Measurements from ENCODE around the gene FIBCD1. TPM values are rescaled to one million over a fixed set of nuclear protein-coding genes. Genes with fewer than 3 reads are reported as not detected.
"Not testable (repeated sequence)": the region's sequence is repeated elsewhere in the genome, so short reads cannot be mapped to it uniquely, and the experiment has no call there.

Gene FIBCD1
- polyA plus RNA-seq, 1 donor: not detected

GRCh38 chr9:130973686-130974281, 34.7 kb upstream of the FIBCD1 start:
- no peak for DNase-seq (ENCODE audit: low read depth)

GRCh38 chr9:130972957-130973685, 34.1 kb upstream of the FIBCD1 start:
- DNase-seq (ENCODE audit: low read depth): no peak

GRCh38 chr9:130972277-130972956, 33.4 kb upstream of the FIBCD1 start:
- no peak for DNase-seq (ENCODE audit: low read depth)

- no peak for DNase-seq (ENCODE audit: low read depth)
These were observed 32.3 kb upstream of the FIBCD1 start for GRCh38 chr9:130971294-130971849.

- DNase-seq (ENCODE audit: low read depth): no peak
These were observed 31.8 kb upstream of the FIBCD1 start for GRCh38 chr9:130970855-130971254.

- no peak for DNase-seq (ENCODE audit: low read depth)
These were observed 31.0 kb upstream of the FIBCD1 start for GRCh38 chr9:130970052-130970451.

- DNase-seq (ENCODE audit: low read depth): no peak
These were observed 26.6 kb upstream of the FIBCD1 start for GRCh38 chr9:130965680-130966079.

- no peak for DNase-seq (ENCODE audit: low read depth)
These were observed 24.9 kb upstream of the FIBCD1 start for GRCh38 chr9:130963916-130964315.

- DNase-seq (ENCODE audit: low read depth): no peak
These were observed 24.4 kb upstream of the FIBCD1 start for GRCh38 chr9:130963337-130963908.

GRCh38 chr9:130962418-130963316, 23.6 kb upstream of the FIBCD1 start:
- no peak for DNase-seq (ENCODE audit: low read depth)

GRCh38 chr9:130961511-130962300, 22.7 kb upstream of the FIBCD1 start:
- DNase-seq (ENCODE audit: low read depth): no peak

- no peak for DNase-seq (ENCODE audit: low read depth)
These were observed 21.7 kb upstream of the FIBCD1 start for GRCh38 chr9:130960522-130961378.

- DNase-seq (ENCODE audit: low read depth): no peak
These were observed 20.8 kb upstream of the FIBCD1 start for GRCh38 chr9:130959809-130960334.

- DNase-seq (ENCODE audit: low read depth): not testable (repeated sequence)
These were observed 19.5 kb upstream of the FIBCD1 start for GRCh38 chr9:130958564-130958963.

- no peak for DNase-seq (ENCODE audit: low read depth)
These were observed 18.6 kb upstream of the FIBCD1 start for GRCh38 chr9:130957451-130958203.

- peak; percentile 22 for DNase-seq (ENCODE audit: low read depth)
These were observed 17.8 kb upstream of the FIBCD1 start for GRCh38 chr9:130956636-130957450.

- DNase-seq (ENCODE audit: low read depth): no peak
These were observed 17.0 kb upstream of the FIBCD1 start for GRCh38 chr9:130955947-130956621.
